HepG2 (cell line): ENCODE data around the gene TNFSF13. TPM values are rescaled to one million over a fixed set of nuclear protein-coding genes. Genes with fewer than 3 reads are reported as not detected.

Source experiments
- BCL6 ChIP-seq: IDR thresholded peaks from 2 replicates; pipeline ENCODE4 v1.6.1; 2016; ENCODE audit warnings: missing genetic modification reagents, missing compliant biosample characterization
- BCLAF1 ChIP-seq: fragments of 450-650 bp; IDR thresholded peaks from 2 replicates; pipeline ENCODE4 v1.6.1; 2017; ENCODE audit warnings: mild to moderate bottlenecking
- ELF3 ChIP-seq: IDR thresholded peaks from 2 replicates; pipeline ENCODE4 v1.6.1; 2016; ENCODE audit warnings: missing genetic modification reagents, missing compliant biosample characterization
- KDM5B ChIP-seq: sonication (generic); formaldehyde crosslinking; IDR thresholded peaks from 2 replicates; pipeline ENCODE4 v1.4.0; 2020; ENCODE audit warnings: missing genetic modification reagents, mild to moderate bottlenecking, borderline replicate concordance
- KLF15 ChIP-seq: sonication (generic); formaldehyde crosslinking; IDR thresholded peaks from 2 replicates; pipeline ENCODE4 v1.8.1; 2023; ENCODE audit warnings: borderline replicate concordance, mild to moderate bottlenecking, inconsistent platforms, missing genetic modification reagents, mixed read lengths
- PREB ChIP-seq: sonication (generic); formaldehyde crosslinking; IDR thresholded peaks from 2 replicates; pipeline ENCODE4 v1.4.0; 2020; ENCODE audit warnings: missing genetic modification reagents
- RFX3 ChIP-seq: IDR thresholded peaks from 2 replicates; pipeline ENCODE4 v1.6.1; 2016; ENCODE audit warnings: missing biosample characterization, missing genetic modification reagents
- SNAPC2 ChIP-seq: sonication (generic); formaldehyde crosslinking; IDR thresholded peaks from 2 replicates; pipeline ENCODE4 v1.8.1; 2022; ENCODE audit warnings: mild to moderate bottlenecking, missing genetic modification reagents
- SNAPC5 ChIP-seq: sonication (generic); formaldehyde crosslinking; IDR thresholded peaks from 2 replicates; pipeline ENCODE4 v1.8.1; 2023; ENCODE audit warnings: mild to moderate bottlenecking, missing genetic modification reagents, borderline replicate concordance
- SOX13 ChIP-seq, 3 experiments: fragments of 450-650 bp in 1 of 3; sonication (generic) in 1 of 3; formaldehyde crosslinking in 1 of 3; IDR thresholded peaks in 2 of 3; conservative IDR thresholded peaks in 1 of 3; 2 replicates each; pipeline versions ENCODE4 v1.5.0 to v1.6.1; 2016 to 2020; ENCODE audit warnings: antibody characterized with exemption in 1 of 3, mild to moderate bottlenecking in 1 of 3, missing compliant biosample characterization in 1 of 3, missing genetic modification reagents in 1 of 3, moderate library complexity in 1 of 3
- SP1 ChIP-seq, 2 experiments: fragments of 450-650 bp in 1 of 2; sonication (generic) in 1 of 2; formaldehyde crosslinking in 1 of 2; IDR thresholded peaks; 2 replicates each; pipeline versions ENCODE4 v1.4.0 to v1.6.1; 2016 to 2020; ENCODE audit warnings: missing genetic modification reagents in 1 of 2
- ZNF275 ChIP-seq: sonication (generic); formaldehyde crosslinking; IDR thresholded peaks from 2 replicates; pipeline ENCODE4 v1.8.0; 2022; ENCODE audit warnings: missing genetic modification reagents, mild to moderate bottlenecking, inconsistent platforms, borderline replicate concordance
- ZNF790 ChIP-seq: sonication (generic); formaldehyde crosslinking; IDR thresholded peaks from 2 replicates; pipeline ENCODE4 v1.8.0; 2022; ENCODE audit warnings: missing genetic modification reagents, mild to moderate bottlenecking, borderline replicate concordance
- ZSCAN22 ChIP-seq: sonication (generic); formaldehyde crosslinking; IDR thresholded peaks from 2 replicates; pipeline ENCODE4 v1.4.0; 2020; ENCODE audit warnings: mild to moderate bottlenecking, missing genetic modification reagents
- polyA plus RNA-seq, 8 experiments: library from polyadenylated mRNA; depleted of rRNA in 3 of 8; stranded (reverse) in 7 of 8; unstranded in 1 of 8; fragments of >200 nt; fragmentation: Illumina TruSeq in 4 of 8; extraction: Trizol in 4 of 8; gene quantifications; 2 replicates each; pipeline versions ENCODE4 v1.2.1 to v1.2.3, GENCODE V29; 2011 to 2016; ENCODE audit warnings: low read depth in 4 of 8, missing spikeins in 1 of 8, mixed read lengths in 1 of 8; ENCODE audit not compliant: insufficient read depth in 1 of 8
- total RNA-seq, 5 experiments: library from RNA; depleted of rRNA; stranded (reverse); fragments of >200 nt; fragmentation: Illumina TruSeq; extraction: Trizol; gene quantifications; 2 replicates each; pipeline ENCODE4 v1.2.3, GENCODE V29; 2016; ENCODE audit warnings: low read depth in 1 of 5
- TF ChIP-seq, protein P1 (sequence below): sonication (generic); formaldehyde crosslinking; IDR thresholded peaks from 2 replicates; pipeline ENCODE4 v1.8.0; 2022; ENCODE audit warnings: mild to moderate bottlenecking, missing genetic modification reagents, moderate library complexity
- TF ChIP-seq, protein P2 (sequence below): sonication (generic); formaldehyde crosslinking; IDR thresholded peaks from 2 replicates; pipeline ENCODE4 v1.8.0; 2022; ENCODE audit warnings: missing genetic modification reagents, mild to moderate bottlenecking, borderline replicate concordance

TNFSF13 gene
- total and polyA plus RNA-seq, 2 of the 13 experiments (the other 11 are each of a cell fraction or from before 2014, with no cell fraction given) = 2.5 to 3.3 TPM

- TF ChIP-seq PREB (CRISPR knock-in tag) (no peak), ZSCAN22 (CRISPR knock-in tag) (no peak), BCL6 (CRISPR knock-in tag) (no peak), KDM5B (peak; percentile 90), SOX13 (IDR thresholded peaks at IDR 0.05) (no peak), SOX13 (CRISPR knock-in tag; conservative IDR thresholded peaks at IDR 0.05 in 1 of 2, IDR thresholded peaks at IDR 0.05 in 1 of 2) (no peak), SNAPC2 (0 out of 2 replicates have a peak, but pooled peaks have one; percentile 19), SP1 (IDR thresholded peaks at IDR 0.05) (no peak), SP1 (CRISPR knock-in tag; IDR thresholded peaks at IDR 0.05) (no peak; the same call in 1 of the 2 replicates), ELF3 (CRISPR knock-in tag) (0 out of 2 replicates have a peak, but pooled peaks have one; percentile 12), ZNF275 (CRISPR knock-in tag) (no peak), KLF15 (CRISPR knock-in tag) (0 out of 2 replicates have a peak, but pooled peaks have one; percentile 55), BCLAF1 (no peak), RFX3 (no peak), ZNF790 (CRISPR knock-in tag) (no peak), SNAPC5 (CRISPR knock-in tag) (no peak)
- TF ChIP-seq, protein P1, sequence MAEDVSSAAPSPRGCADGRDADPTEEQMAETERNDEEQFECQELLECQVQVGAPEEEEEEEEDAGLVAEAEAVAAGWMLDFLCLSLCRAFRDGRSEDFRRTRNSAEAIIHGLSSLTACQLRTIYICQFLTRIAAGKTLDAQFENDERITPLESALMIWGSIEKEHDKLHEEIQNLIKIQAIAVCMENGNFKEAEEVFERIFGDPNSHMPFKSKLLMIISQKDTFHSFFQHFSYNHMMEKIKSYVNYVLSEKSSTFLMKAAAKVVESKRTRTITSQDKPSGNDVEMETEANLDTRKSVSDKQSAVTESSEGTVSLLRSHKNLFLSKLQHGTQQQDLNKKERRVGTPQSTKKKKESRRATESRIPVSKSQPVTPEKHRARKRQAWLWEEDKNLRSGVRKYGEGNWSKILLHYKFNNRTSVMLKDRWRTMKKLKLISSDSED (CRISPR knock-in tag) = no peak
- TF ChIP-seq, protein P2, sequence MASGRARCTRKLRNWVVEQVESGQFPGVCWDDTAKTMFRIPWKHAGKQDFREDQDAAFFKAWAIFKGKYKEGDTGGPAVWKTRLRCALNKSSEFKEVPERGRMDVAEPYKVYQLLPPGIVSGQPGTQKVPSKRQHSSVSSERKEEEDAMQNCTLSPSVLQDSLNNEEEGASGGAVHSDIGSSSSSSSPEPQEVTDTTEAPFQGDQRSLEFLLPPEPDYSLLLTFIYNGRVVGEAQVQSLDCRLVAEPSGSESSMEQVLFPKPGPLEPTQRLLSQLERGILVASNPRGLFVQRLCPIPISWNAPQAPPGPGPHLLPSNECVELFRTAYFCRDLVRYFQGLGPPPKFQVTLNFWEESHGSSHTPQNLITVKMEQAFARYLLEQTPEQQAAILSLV (CRISPR knock-in tag) = no peak
Observed at GRCh38 chr17:7561028-7561575, 2.6 kb downstream of the TNFSF13 start (continued).
